ENCODE measurements around the gene MRGPRX2.

MRGPRX2 gene

DNA sequence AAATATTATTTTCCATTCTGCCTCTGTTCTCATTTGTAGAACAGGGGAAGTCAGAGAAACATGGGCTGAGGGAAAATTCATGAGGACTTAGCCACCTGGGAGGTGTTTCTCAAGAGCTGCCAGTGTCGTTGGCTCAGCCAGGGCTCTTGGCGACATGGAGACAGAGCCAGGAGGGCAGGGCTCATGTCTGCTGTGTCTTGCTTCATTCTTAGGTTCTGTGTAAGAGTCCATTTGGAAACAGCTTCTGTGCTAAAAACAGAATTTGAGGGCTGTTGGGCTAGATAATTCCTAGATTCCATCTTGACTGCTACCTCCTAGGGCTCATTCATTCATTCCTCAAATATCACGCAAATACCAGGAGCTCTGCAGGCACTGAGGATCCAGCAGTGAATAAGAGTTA lies 15.1 kb upstream of the MRGPRX2 start:
- no peak for DNase-seq (ENCODE audit: low read depth in 2 of 2)

GRCh38 chr11:19073454-19074415 lies 13.2 kb upstream of the MRGPRX2 start:
- DNase-seq (ENCODE audit: low read depth in 2 of 2) = no peak

GRCh38 chr11:19072464-19072863 lies 11.9 kb upstream of the MRGPRX2 start:
- DNase-seq (ENCODE audit: low read depth in 2 of 2) = no peak

DNA sequence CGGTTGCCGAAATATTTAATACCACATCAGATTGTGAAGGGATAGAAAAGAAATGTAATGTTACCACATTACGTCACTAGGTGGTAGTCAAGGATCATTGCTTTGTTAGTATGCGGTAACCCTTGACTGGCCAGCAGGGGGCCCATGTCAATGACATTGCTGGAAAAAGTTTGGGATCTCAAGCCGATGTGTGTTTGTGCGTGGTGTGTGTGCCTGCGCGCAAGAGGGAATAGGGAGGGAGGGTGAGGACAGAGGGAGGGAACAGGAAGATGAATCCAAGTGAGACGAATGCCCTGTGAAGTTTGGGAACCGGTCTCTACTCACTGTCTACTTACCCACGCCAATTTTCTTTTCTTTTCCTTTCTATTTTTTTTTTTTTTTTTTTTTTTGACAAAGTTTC lies 10.7 kb upstream of the MRGPRX2 start:
- DNase-seq (ENCODE audit: low read depth in 2 of 2) = peak; percentile 39 to 40

DNA sequence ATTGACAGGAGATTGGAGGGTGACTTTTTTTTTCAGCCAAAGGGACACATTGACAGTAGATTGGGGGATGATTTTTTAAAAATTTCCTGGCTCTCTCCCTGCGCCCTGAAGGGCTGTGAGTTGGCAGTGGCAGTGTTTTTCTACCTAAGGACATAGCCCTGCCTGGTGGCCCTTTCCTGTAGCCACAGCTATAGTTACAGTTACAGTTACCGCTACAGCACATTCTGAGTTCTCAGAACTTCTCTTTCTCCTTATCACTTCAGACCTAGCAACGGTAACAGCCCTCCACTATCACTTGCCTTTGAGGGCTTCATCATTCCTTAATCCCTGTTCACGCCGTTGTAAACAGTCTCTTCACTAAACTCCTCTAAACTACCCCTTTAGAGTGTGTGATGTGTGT lies 684 bp downstream of the MRGPRX2 start:
- DNase-seq (ENCODE audit: low read depth in 2 of 2) = no peak

DNA sequence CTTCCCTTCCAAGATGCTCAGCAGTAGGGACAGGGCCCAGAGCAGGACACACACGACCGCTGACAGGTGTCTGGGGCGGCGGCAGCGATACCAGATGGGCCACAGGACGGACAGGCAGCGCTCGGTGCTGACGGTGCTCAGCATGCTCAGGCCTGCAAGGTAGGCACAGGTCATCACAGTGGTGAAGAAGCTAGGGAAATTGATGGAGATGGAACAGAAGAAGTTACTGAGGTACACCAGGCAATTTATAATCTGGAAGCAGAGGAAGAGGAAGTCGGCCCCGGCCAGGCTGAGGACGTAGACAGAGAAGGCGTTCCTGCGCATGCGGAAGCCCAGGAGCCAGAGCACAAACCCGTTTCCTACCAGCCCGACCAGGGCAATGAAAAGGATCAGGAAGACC lies 4.6 kb downstream of the MRGPRX2 start:
- no peak for DNase-seq (ENCODE audit: low read depth in 2 of 2)

DNA sequence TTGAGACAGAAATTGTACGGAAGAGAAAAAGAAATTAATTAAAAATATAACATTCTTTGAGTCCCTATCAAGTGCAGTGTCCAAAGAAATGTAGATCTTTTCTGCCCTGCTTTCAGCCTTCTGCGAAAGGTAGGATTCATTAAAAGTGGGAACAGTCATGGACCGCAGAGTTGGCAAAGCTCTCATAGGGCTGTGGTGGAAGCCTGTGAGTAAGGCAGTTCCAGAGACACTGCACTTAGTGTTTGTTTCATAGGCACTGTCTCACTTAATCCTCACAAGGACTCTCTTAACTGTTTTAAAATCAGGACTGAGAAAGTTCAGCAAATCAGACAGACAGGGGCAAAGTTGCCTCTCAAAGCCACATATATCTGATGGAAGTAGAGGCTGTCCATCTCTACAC lies 5.5 kb downstream of the MRGPRX2 start:
- DNase-seq (ENCODE audit: low read depth in 2 of 2) = no peak

GRCh38 chr11:19053909-19054308 lies 6.6 kb downstream of the MRGPRX2 start:
- no peak for DNase-seq (ENCODE audit: low read depth in 2 of 2)

- no peak for DNase-seq (ENCODE audit: low read depth in 2 of 2)
These were observed 10.2 kb downstream of the MRGPRX2 start for GRCh38 chr11:19050281-19050680.

- DNase-seq (ENCODE audit: low read depth in 2 of 2) = no peak
These were observed 11.2 kb downstream of the MRGPRX2 start for GRCh38 chr11:19049351-19049750.

GRCh38 chr11:19040051-19040450 lies 20.5 kb downstream of the MRGPRX2 start:
- no peak for DNase-seq (ENCODE audit: low read depth in 2 of 2)

- no peak for DNase-seq (ENCODE audit: low read depth in 2 of 2)
These were observed 21.1 kb downstream of the MRGPRX2 start for GRCh38 chr11:19039409-19039808.

- DNase-seq (ENCODE audit: low read depth in 2 of 2) = no peak
These were observed 27.5 kb downstream of the MRGPRX2 start for GRCh38 chr11:19032990-19033389.

- DNase-seq (ENCODE audit: low read depth in 2 of 2) = no peak
These were observed 32.5 kb downstream of the MRGPRX2 start for GRCh38 chr11:19027829-19028595.

DNA sequence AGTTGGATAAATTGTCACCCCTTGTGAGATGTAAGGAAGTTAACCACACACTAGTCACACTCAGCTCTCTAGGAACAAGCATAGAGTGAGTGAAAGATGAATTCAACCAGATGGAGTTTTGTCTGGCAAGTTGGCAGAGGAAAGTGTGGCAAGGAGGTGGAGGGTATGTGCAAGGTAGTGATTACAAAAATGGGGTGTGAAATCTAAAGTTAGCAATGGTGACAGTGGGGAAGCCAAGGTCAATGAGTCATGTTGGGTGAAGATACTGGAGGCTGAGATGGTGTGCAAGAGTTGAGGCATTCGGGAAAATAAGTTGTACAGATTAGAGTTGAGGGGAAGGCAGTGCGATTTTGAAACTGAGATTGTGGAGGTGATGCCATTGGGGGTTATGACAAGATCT lies 33.7 kb downstream of the MRGPRX2 start:
- DNase-seq (ENCODE audit: low read depth in 2 of 2) = no peak

DNA sequence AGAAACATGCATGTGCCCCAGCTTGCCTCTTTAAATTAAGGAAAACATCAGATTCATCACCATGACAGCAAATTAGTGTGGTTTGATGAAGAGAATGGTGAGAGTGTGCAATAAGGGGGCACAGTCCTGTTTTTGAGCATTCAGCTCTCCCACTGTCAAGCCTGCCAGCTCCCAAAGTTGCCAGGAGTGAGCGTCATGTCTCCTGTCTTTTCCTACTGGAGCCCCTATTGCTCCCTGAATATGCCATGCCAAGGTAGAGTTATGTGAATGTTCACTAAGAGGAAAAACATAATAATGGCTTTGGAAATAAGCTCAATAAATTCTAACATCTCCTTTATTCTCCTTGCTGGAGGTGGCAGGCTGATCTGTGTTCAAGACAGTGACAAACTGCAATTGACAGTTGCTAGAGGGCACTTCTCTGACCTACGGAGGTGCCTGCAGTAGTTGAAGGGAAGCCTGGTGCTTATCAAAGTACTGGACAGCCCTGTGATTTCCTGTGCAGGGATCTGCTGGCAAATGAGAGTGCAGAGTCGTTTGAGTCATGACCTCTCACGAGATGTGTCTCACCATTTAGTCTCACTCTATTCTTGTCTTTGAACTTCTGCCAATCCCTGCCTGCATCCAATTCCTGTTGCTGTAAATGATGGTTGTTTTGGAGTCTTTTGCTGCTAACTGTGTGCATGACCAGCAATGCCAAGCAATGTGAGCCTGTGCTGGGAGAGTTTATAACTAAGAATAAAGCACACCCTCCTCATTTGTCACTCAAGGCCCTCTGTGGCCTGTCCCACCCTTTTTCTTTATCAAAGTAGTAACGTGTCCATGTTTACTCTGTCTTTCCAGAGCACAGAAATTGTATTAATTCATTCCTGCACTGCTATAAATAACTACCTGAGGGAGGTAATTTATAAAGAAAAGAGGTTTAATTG lies 34.8 kb downstream of the MRGPRX2 start:
- DNase-seq (ENCODE audit: low read depth in 2 of 2) = no peak

GRCh38 chr11:19020831-19021230 lies 39.7 kb downstream of the MRGPRX2 start:
- DNase-seq (ENCODE audit: low read depth in 2 of 2) = no peak

- DNase-seq (ENCODE audit: low read depth in 2 of 2) = no peak
These were observed 41.6 kb downstream of the MRGPRX2 start for GRCh38 chr11:19018901-19019300.

DNA sequence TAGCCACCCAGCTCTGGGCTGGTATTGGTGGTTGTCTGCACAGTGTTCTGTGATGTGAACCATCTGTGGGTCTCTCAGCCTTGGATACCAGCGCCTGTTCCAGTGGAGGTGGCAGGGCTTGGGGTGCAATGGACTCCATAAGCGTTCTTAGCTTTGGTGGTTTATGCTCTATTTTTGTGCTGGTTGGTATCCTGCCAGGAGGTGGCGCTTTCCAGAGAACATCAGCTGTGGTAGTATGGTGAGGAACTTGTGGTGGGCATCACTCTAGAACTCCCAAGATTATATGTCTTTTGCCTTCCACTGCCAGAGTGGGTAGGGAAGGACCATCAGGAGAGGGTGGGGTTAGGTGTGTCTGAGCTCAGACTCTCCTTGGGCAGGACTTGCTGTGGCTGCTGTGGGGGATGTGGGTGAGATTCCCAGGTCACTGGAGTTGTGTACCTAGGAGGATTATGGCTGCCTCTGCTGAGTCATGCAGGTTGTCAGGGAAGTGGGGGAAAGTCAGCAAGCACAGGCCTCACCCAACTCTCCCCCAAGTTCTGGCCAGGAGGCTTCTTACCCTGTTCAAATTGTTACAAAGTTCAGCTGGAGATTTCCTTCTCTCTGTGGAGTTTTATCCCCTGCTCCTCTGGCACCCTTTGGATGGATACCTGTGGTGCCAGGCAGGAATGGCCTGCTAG lies 47.2 kb downstream of the MRGPRX2 start:
- no peak for DNase-seq (ENCODE audit: low read depth in 2 of 2)

DNA sequence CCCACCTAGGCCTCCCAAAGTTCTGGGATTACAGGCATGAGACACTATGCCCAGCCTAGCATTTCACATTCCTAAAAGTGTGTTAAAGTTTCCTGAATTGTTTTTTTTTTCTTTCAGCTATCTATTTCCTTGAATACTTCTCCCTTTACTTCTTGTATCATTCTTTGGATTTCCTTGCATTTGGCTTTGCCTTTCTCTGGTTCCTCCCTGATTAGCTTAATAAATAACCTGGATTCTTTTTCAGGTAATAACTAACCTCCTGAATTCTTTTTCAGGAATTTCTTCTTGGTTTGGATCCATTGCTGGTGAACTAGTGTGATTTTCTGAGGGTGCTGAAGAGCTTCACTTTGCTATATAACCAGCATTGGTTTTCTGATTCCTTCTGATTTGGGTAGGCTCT lies 47.9 kb downstream of the MRGPRX2 start:
- DNase-seq (ENCODE audit: low read depth in 2 of 2) = no peak
